ENCODE results near the gene IFIT2.
"Not testable (repeated sequence)": the region's sequence is repeated elsewhere in the genome, so short reads cannot be mapped to it uniquely, and the experiment has no call there.

Gene IFIT2, protein sequence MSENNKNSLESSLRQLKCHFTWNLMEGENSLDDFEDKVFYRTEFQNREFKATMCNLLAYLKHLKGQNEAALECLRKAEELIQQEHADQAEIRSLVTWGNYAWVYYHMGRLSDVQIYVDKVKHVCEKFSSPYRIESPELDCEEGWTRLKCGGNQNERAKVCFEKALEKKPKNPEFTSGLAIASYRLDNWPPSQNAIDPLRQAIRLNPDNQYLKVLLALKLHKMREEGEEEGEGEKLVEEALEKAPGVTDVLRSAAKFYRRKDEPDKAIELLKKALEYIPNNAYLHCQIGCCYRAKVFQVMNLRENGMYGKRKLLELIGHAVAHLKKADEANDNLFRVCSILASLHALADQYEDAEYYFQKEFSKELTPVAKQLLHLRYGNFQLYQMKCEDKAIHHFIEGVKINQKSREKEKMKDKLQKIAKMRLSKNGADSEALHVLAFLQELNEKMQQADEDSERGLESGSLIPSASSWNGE

DNA sequence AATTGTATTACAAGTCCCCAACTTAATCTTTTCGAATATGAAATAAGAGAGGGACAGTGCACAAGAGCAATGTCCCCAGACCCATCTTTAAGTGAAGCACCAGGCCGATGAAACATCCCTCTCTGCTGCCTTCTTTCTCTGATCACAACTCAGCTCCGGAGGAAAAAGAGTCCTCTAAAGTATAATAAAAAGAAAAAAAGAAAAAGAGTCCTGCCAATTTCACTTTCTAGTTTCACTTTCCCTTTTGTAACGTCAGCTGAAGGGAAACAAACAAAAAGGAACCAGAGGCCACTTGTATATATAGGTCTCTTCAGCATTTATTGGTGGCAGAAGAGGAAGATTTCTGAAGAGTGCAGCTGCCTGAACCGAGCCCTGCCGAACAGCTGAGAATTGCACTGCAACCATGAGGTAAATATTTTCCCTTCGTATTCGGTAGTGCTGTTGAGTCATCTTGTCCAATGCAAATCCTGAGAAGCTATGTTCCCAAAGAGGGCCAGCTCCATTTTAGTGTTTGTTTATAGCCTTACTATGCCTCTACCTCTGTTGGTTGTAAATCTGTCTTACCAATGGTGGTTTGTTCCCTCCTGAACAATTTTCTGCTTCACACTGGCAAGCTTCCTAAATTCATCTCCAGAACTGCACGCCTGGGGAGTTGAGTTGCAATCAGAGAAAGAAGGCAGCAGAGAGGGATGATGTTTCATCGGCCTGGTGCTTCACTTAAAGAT, at the start of gene IFIT2:
TSS of gene IFIT2 (plus strand) at position 326 of the 725 bp plus-strand sequence. CDS start at position 404, 78 bp downstream.
- peak in 1 of 2 donors; percentile 7 for DNase-seq (ENCODE audit: low read depth in 2 of 2)

DNA sequence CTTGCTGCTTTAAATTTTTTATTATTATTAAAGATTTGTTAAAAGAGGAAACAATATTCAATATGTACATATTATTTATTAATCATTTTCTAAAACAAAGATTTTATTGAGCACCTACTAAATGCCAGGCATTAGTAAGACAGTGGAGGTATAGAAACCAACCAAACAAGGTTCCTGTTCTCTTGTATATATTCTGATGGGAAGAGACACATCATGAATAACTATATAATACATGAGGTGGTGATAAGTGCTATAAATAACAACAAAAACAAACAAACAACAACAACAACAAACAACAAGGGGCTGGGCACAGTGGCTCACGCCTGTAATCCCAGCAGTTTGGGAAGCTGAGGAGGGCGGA, 49.6 kb upstream of the IFIT2 start:
- DNase-seq (ENCODE audit: low read depth in 2 of 2), result no peak

DNA sequence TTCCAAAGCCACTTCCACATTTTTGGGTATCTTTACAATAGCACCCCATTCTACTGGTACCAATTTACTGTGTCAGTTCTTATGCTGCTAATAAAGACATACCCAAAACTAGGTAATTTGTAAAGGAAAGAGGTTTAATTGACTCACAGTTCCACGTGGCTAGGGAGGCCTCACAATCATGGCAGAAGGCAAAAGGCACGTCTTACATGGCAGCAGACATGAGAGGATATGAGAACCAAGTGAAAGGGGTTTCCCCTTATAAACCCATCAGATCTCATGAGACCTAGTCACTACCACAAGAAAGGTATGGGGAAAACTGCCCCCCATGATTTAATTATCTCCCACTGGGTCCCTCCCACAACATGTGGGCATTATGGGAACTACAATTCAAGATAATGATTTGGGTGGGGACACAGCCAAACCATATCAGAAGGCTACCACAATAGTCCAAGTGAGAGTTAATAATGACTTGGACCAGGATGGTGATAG, 46.7 kb upstream of the IFIT2 start:
- not testable (repeated sequence) for DNase-seq (ENCODE audit: low read depth in 2 of 2)

DNA sequence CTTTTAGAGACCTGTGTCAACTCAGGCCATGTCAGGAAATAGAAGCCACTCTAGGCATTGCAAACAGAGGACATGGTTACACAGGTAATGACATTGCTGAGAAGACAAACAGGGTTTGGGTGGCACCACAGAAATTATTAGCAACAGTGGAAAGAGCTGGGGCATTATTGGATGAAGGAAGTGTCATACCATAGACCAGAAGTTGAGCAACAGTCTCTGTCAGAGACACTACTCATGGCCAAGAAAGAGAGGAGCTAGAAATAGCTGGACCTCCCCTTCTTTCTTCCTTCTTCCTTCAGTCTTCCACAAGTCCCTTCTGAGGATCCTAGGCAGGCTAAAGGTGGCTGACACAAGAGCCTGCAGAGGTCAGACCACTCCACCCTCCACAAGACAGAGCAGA, 46.1 kb upstream of the IFIT2 start:
- no peak for DNase-seq (ENCODE audit: low read depth in 2 of 2)

DNA sequence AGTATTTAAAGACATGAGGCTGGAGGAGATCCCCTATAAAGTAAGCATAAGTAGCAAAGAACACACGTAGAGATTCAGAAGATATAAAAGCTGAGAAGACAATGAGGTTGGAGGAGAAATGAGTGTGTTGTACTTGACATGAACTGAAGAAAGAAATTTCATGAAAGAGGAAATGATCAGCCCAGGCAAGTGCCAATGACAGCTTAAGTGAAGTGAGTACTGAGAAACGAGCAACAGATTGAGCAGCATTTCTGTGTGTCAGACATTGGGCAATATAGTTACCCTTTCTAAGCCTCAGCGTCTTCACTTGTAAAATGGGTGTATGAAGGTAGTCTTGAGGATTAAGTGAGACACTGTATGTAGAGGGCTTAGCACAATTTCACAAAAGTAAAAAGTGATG, 45.5 kb upstream of the IFIT2 start:
- DNase-seq (ENCODE audit: low read depth in 2 of 2), result no peak

DNA sequence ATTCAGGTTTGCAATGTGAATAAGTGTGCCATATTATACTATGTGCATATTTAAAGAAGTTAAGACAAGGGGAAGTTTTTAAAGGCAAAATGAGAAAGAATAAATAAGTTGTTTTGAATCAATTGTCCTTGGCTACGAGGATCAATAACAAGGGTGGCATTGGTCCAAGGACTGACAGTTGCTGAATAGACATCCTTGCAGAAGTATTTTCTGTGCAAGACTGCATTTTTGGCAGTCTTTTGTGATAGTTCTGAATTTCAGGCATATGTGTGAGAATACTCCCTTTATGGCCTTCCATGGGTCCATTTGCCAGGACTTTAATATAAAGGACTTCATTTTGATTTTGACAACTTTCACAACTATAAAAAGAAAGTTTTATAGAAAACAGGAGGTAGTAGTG, 44.9 kb upstream of the IFIT2 start:
- DNase-seq (ENCODE audit: low read depth in 2 of 2), result no peak

DNA sequence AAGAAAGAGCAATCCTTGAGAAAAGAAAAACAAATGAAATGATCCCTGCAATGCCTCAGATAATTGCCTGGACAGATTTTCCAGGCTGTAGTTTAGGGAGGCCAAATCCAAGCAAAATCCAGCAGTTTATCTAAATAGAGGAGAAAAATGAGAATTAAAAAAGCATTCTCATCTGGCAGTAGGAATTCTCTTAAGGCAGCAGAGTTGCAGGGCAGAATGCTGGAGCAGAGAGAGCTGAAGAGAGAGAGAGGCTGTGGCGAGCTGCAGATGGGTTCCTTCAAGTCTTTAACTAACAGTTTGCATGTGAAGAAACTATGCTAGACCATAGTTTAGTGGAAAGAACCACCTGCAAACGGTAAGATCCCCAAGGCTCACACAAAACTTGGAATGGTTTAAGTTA, 44.3 kb upstream of the IFIT2 start:
- no peak for DNase-seq (ENCODE audit: low read depth in 2 of 2)

DNA sequence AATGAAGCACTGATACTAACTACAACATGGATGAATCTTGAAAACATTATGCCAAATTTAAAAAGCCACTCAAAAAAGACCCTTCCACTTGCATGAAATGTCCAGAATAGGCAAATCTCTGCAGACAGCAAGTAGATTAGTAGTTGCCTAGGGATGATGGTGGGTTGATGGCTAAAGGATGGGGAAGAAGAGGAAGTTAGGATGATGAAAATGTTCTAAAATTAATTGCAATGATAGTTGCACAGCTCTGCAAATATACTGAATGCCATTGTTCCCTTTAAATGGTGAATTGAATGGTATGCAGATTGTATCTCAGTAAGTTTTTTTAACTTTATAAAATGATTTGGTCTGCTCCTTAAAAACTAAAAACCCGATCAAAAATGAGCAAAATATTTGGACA, 43.0 kb upstream of the IFIT2 start:
- DNase-seq (ENCODE audit: low read depth in 2 of 2), result no peak

DNA sequence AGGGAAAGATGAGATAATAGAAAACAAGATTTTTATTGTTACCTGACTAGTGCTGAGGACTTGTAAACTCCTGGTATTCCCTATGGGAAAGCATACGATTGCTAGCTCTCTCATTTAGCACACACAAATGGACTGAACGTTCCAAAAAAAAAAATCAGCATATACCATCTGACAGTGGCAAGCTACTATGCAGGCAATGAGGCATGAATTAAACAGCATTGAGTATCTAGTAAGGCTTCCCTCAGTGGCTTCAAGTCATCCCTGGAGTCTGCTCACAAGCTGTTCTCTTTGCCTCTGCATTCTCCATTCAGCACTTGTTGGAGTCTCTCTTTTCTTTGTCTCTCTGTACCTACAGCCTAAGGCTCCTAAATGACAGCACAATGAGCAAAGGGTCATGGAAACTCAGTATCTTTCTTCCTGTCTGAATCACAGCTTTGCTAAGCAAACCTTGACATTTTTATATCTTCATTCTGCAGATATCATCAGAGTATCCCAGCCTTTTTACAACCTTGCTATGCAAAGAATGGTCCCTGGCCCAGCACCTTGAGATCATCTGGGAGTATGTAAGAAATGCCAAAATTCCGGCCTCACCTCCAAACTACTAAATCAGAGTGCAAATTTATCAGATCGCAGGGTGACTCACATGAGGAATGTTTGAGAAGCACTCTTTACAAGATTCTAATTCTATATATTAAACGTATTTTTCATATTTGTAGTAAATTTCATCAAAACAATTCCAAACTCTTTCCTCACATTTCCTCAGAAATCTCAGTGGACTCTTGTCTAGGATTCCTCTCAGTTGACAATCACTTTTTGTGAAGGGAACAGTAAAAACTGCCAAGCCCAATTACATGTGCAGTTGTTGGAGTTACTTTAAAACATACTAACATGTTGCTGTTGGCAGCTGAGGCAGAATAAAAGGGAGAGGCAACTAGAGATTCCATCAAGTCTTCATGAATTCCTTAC, 39.5 kb upstream of the IFIT2 start:
- no peak for DNase-seq (ENCODE audit: low read depth in 2 of 2)

DNA sequence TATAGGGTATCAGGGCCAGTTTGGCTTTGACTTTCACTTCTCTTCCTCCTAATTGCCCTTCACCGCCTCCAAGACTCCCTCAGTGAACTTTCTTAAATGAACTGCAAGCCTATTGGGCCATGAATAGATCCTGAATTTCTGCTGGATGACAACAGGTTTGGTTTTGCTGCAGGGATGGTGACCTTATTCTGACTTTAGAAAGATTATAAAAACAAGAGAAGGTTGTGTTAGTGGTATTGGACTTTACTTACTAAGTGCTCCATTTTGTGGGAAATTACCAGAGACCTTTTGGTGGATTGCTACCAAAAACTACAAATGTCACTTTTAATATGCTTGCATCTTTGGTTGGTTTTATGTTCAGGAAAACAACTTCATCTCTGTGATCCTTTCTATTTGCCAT, 38.8 kb upstream of the IFIT2 start:
- no peak for DNase-seq (ENCODE audit: low read depth in 2 of 2)

DNA sequence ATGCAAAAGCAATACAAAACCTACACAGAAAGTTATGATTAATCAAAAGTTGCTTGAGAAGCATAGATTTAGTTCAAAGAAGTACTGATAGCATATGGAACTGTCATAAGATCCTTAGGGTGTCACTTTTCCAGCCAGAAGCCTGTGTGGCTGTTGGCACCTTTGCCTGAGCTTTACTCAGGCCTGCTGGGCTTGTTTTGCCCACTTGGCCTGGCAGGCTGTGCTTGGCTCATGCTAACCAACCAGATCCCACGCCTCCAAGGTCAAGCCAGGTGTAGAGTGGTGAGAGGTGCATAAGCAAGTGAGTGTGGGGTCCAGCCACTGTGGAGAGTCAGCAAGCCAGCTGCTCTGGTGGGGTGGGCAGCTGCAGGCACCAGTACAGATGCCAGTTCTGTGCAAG, 38.3 kb upstream of the IFIT2 start:
- DNase-seq (ENCODE audit: low read depth in 2 of 2), result no peak

DNA sequence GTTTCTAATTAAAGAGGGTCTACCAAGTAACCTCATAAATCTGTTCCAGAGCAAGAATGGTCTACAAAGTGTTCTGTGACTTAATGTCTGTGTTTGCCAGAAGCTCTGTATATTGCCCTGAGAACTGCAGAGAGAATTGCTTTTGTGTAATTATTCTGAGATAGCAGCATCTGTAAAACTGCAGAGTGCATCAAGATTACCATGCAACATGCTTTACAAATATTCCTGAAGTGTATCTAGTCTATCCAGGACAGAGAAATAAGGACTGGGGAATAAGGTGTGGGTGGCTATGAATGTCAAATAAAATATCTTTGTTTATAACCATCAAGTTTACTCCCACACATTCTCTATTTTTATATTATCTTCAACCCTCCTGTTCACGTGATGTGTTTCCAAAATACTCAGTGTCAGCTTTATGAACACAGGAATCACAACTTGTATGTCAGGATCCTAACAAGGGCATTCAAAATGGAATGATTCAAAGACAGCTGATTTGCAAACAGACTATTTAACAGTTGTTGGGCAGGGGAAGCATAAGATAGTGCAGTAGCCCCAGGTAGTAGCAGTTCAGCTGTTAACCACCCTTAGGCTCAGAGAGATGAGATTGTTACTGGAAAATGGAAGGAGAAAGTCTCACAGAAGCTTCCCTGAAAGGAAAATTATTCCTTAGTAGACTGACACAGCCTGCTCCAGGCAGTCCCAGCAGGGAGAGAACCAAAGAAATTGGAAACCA, 35.0 kb upstream of the IFIT2 start:
- no peak for DNase-seq (ENCODE audit: low read depth in 2 of 2)

DNA sequence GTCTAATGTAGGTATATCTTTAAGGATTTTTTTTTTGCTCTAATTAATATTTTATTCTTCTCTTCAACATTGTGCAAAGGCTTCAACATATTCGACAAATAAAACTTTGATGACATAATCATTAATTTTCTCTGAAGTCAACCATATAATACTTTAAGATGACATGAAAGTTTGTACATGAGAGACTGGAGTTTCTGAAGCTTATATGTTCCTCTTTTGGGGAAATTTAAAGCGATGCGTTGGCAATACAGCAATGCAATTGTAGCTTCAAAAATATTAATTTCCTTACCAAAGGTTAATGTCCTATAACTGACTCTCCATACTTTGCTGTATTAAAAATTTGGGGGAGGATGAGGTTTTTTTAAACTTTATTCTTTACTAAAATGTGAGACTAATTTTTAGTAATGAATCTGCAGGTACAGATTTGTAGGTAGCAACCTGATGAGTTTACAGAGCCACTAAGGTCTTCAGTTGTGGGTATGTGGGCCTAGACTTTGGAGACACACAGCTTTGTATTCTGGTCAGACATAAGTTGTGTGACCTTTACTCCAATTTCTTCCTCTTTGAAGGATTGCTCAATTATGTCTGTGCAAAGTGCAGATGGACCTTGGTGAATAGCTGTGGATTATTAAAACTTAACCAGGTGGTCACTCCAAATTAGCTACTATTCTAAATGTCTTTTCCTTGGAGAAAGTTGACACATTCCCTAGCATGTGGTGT, 32.3 kb upstream of the IFIT2 start:
- no peak for DNase-seq (ENCODE audit: low read depth in 2 of 2)

DNA sequence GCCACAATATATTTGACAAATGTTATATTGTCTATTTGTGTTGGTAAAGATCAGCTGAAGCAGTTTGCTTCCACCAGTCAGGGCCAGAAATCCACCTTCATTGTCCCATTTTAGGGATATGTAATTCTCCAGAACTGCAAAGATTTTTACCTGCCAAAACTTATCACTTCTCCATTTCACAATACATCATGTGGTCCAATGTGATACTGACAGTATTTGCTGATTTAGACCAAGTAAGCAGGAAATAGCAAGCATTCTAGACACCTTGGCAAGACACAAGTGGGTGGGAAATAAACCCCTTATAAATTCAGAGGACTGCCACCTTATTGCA, 31.7 kb upstream of the IFIT2 start:
- DNase-seq (ENCODE audit: low read depth in 2 of 2), result no peak

DNA sequence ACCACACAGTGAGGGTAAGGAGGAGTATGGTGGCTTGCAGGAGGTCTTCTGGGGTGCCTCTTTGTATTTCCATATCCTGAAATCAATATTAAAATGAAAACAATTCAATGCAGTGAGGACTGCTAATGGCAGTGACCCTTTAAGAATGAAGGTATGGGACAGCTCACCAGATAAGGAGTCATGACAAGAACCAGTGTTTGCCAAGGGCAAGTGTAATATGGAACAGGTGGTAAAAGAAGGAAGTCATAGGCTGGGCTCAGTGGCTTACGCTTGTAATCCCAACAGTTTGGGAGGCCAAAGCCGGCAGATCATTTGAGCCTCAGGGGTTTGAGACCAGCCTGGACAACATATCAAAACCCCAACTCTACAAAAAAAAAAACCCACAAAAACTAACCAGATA, 30.3 kb upstream of the IFIT2 start:
- no peak for DNase-seq (ENCODE audit: low read depth in 2 of 2)

DNA sequence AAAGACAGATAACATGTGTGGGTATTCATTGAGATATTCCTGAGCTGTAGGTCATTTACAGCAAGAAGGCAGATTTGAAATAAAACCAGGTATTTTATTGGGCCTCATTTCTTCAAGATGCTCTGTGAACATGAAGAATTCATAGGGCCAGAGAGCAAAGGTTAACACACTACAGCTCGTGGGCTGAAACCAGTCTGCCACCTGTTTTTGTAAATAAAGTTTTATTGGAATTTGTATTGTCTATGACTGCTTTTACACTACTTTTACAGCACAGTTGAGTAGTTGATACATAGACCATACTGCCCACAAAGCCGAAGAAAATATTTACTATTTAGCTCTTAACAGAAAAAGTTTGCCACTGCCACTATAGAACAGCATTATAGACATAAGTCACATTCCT, 28.2 kb upstream of the IFIT2 start:
- DNase-seq (ENCODE audit: low read depth in 2 of 2), result no peak

DNA sequence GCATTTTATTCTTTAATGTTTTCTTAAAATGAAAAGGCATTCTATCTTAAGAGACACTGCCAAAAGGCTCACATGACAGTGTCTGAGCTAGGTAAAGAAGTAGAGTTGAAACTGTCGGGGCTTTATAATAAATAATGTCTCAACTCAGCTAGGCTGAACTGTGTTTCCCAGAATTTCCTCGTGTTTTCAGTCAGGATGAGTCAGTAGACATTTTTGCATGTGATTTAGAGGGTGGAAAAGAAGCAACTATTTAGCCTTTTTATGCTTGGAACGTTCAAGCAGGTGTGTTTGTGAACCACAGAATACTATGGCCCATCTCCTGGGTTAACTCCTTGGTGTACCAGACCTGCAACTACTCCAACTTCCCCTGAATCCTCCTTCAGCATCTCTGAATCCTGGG, 26.9 kb upstream of the IFIT2 start:
- DNase-seq (ENCODE audit: low read depth in 2 of 2), result no peak

DNA sequence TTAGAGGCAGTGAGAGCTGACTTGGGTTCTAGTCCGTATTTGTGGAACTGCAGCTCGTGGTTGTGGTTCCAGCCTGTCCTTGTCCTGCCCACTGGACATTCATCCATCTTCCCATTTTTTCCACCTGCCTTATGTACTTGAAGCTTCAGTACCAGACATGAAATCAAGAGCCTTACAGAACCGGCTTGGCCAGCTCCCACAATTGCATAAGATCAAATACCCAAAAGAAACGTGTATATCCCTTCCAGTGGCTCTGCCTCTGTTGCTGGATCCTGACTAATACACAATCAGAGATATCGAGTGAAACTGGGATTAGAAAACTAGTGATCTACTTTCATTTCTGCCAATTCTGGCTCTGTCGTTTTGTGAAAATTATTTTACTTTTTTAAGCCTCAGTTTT, 26.5 kb upstream of the IFIT2 start:
- DNase-seq (ENCODE audit: low read depth in 2 of 2), result no peak

DNA sequence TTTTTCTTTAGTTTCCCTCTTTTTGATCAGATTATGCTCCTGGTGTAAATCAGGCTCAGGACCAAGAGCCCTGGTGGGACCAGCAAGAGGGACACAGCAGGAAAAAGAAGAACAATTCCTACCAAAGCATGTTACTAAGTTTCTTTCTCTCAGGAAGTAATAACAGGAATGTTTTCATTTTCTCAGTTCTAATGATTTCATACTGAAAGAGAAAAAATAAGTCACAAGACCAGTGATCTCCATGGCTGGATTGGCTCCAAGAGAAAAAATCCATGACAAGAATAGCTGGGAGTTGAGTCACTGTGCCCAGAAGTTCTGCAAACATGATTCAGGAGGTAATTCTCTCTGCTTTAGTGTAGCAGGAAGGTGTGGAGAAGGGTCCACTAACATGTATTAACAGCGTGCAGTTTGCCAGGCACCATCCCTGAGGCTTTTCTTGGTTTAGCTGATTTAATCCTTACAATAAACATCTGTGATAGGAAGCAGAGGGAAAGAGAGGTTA, 23.8 kb upstream of the IFIT2 start:
- DNase-seq (ENCODE audit: low read depth in 2 of 2), result no peak

DNA sequence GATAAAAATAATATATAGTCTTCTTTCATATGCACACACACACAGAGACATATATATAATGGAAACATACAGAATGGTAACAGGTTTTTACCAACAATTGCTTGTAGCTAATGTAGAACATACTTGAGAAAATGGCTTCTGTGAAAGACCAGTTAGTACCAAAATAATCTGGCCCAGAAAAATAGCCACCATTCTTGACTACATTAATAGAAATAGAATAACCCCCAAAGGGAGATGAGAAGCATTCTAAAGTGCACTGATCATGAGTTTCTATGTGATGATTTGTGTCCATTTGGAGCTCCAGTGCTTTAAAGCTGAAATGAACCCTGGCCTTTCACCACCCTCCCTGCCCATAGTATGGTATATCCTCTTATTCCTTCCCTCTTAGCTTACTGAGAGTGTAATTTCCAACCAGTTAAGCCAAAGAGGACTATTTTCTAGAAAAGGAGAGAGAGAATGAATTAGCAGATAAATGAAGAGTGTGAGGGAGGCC, 22.9 kb upstream of the IFIT2 start:
- DNase-seq (ENCODE audit: low read depth in 2 of 2), result no peak
